22Rv1 (cell line): ENCODE measurements around the gene TMUB2.

Experiments used
- ZFX ChIP-seq: fragments of 450-650 bp; IDR thresholded peaks from 2 replicates; pipeline ENCODE4 v1.6.1; 2017; ENCODE audit warnings: antibody characterized with exemption, borderline replicate concordance
- TF ChIP-seq, protein P1 (sequence below): fragments of 450-650 bp; IDR thresholded peaks from 2 replicates; pipeline ENCODE4 v1.5.1; 2017; ENCODE audit warnings: mild to moderate bottlenecking

- TF ChIP-seq, protein P1, sequence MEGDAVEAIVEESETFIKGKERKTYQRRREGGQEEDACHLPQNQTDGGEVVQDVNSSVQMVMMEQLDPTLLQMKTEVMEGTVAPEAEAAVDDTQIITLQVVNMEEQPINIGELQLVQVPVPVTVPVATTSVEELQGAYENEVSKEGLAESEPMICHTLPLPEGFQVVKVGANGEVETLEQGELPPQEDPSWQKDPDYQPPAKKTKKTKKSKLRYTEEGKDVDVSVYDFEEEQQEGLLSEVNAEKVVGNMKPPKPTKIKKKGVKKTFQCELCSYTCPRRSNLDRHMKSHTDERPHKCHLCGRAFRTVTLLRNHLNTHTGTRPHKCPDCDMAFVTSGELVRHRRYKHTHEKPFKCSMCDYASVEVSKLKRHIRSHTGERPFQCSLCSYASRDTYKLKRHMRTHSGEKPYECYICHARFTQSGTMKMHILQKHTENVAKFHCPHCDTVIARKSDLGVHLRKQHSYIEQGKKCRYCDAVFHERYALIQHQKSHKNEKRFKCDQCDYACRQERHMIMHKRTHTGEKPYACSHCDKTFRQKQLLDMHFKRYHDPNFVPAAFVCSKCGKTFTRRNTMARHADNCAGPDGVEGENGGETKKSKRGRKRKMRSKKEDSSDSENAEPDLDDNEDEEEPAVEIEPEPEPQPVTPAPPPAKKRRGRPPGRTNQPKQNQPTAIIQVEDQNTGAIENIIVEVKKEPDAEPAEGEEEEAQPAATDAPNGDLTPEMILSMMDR = no peak
- no peak for TF ChIP-seq ZFX
These were observed 29.9 kb downstream of the TMUB2 start for GRCh38 chr17:44216694-44217093.
